Prostate gland (tissue), 2 donors: ENCODE measurements around the gene ITGB5. TPM values are rescaled to one million over a fixed set of nuclear protein-coding genes. Genes with fewer than 3 reads are reported as not detected.

Experiments used
- DNase-seq: peaks from one replicate; pipeline ENCODE4 v3.0.0-alpha.2; 2019; ENCODE audit warnings: low spot score
- H3K27ac ChIP-seq, 2 donors: fragments of 200-600 bp; sonication (generic); 2 replicates each; pipeline ENCODE4 v1.5.1; 2017 to 2019
- H3K27me3 ChIP-seq: fragments of 200-600 bp; sonication (generic); replicated peaks from 2 replicates; pipeline ENCODE4 v1.5.1; 2019; ENCODE audit not compliant: insufficient read depth
- H3K36me3 ChIP-seq, 2 donors: fragments of 200-600 bp; sonication (generic); 1 replicate in 1 of 2; 2 replicates in 1 of 2; pipeline versions ENCODE4 v1.5.1 to v1.8.1; 2017 to 2019
- H3K4me1 ChIP-seq: fragments of 200-600 bp; sonication (generic); replicated peaks from 2 replicates; pipeline ENCODE4 v1.5.1; 2019
- H3K4me3 ChIP-seq, 2 donors: fragments of 200-600 bp; sonication (generic); 2 replicates each; pipeline ENCODE4 v1.5.1; 2017 to 2019
- H3K9me3 ChIP-seq: fragments of 200-600 bp; sonication (generic); 2 replicates; pipeline ENCODE4 v1.5.1; 2017
- CTCF ChIP-seq, 4 experiments: fragments of 200-600 bp in 2 of 4; fragments of 450-650 bp in 2 of 4; sonication (generic) in 2 of 4; IDR thresholded peaks; 1 replicate in 3 of 4; 2 replicates in 1 of 4; pipeline ENCODE4 v1.5.1; 2016 to 2019; ENCODE audit warnings: antibody characterized with exemption in 4 of 4, mild to moderate bottlenecking in 2 of 4, moderate library complexity in 2 of 4
- POLR2A ChIP-seq: fragments of 450-650 bp; IDR thresholded peaks from one replicate; pipeline ENCODE4 v1.6.1; 2016; ENCODE audit warnings: antibody characterized with exemption, mild to moderate bottlenecking
- POLR2AphosphoS5 ChIP-seq: sonication (generic); formaldehyde crosslinking; IDR thresholded peaks from one replicate; pipeline ENCODE4 v1.6.1; 2017; ENCODE audit warnings: antibody characterized with exemption
- WGBS: methylation state at CpG from one replicate; pipeline ENCODE4 v1.1.5; 2018; 5-methylcytosine and 5-hydroxymethylcytosine counted together
- intact Hi-C: fragments of 100-400 bp; cut with DNase I; formaldehyde crosslinking; loops from one replicate; pipeline ENCODE4 v1.14.2; 2022
- total RNA-seq, 2 donors: library from RNA; depleted of rRNA; stranded (reverse); fragments of >200 nt; gene quantifications; one replicate each; pipeline ENCODE4 v1.1.0, GENCODE V29; 2016

Gene ITGB5
- total RNA-seq, 2 donors from 2014 or later: 123 to 154 TPM

DNA sequence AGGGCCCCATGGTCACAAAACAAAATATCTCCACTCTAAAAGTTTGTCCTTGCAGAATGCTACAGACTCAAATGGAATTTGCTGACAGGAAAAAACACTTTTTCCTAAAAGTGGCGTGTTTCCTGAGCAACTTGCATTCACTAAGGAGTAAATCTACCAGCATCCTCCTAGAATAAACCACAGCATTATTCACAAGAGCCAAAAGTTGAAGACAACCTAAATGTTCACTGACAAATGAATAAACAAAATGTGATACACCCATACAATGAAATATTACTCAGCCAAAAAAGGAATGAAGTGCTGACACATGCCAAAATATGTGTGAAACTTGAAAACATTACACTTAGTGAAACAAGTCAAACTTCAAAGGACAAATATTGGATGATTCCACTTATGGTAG lies 28.9 kb downstream of the ITGB5 start:
- WGBS: 66% methylated on average over 1 of the region's 1 CpG
- H3K4me3 ChIP-seq: no peak overlapping the region
- TF ChIP-seq CTCF (IDR thresholded peaks at IDR 0.05) (no peak), POLR2A (no peak), POLR2AphosphoS5 (no peak)
- DNase-seq: no peak
- H3K4me1 ChIP-seq: no peaks in the 10 kb centered on the region
- no peak overlapping the region for H3K27ac ChIP-seq
- H3K36me3 ChIP-seq: no peaks in the 10 kb centered on the region
- no peaks in the 10 kb centered on the region for H3K27me3 ChIP-seq
- intact Hi-C loops: no loop called here
- H3K9me3 ChIP-seq: no peaks in the 10 kb centered on the region

GRCh38 chr3:124856677-124857076 lies 30.5 kb downstream of the ITGB5 start:
- Histone ChIP-seq H3K27me3 (no peaks in the 10 kb centered on the region), H3K4me1 (no peaks in the 10 kb centered on the region), H3K36me3 (no peaks in the 10 kb centered on the region), H3K9me3 (no peaks in the 10 kb centered on the region), H3K4me3 (no peak overlapping the region), H3K27ac (no peak overlapping the region)
- intact Hi-C loops: no loop called here
- 97% methylated on average over 2 of the region's 2 CpGs for WGBS
- DNase-seq: no peak
- no peak for TF ChIP-seq POLR2AphosphoS5
- TF ChIP-seq POLR2A: no peak
- TF ChIP-seq CTCF (IDR thresholded peaks at IDR 0.05): no peak

GRCh38 chr3:124854009-124854408 lies 33.2 kb downstream of the ITGB5 start:
- Histone ChIP-seq H3K4me1 (no peaks in the 10 kb centered on the region), H3K27ac (no peak overlapping the region), H3K9me3 (no peaks in the 10 kb centered on the region), H3K27me3 (no peaks in the 10 kb centered on the region), H3K4me3 (no peak overlapping the region), H3K36me3 (no peaks in the 10 kb centered on the region)
- no peak for TF ChIP-seq POLR2A
- no peak for TF ChIP-seq POLR2AphosphoS5
- TF ChIP-seq CTCF (IDR thresholded peaks at IDR 0.05): no peak
- WGBS: 45% methylated on average over 1 of the region's 1 CpG
- DNase-seq: no peak
- intact Hi-C loops: no loop called here

DNA sequence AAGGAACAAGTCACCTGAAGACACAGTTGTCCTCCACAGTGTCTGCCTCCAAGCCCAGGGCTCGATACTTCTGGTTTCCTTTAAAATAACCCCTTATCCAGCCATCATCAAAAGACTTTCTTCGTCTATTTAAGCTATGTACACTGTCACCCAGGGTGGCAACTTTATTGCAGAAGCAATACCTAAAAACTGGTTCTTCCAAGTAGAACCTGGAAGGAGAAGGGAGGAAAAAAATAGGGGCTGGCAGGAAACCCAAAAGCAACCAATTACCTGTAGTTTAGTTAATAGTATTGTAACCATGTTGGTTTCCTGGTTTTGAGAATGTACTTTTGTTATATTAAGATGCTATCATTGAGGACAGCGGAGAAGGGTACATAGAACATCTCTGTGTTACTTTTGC lies 33.7 kb downstream of the ITGB5 start:
- WGBS: 58% methylated on average over 3 of the region's 3 CpGs

More for the DNA sequence above, 33.7 kb downstream of the ITGB5 start:
- Histone ChIP-seq H3K9me3 (no peaks in the 10 kb centered on the region), H3K4me1 (no peaks in the 10 kb centered on the region), H3K27ac (no peak overlapping the region), H3K27me3 (no peaks in the 10 kb centered on the region), H3K36me3 (no peaks in the 10 kb centered on the region), H3K4me3 (no peak overlapping the region)
- TF ChIP-seq CTCF (IDR thresholded peaks at IDR 0.05) (no peak), POLR2A (no peak), POLR2AphosphoS5 (no peak)
- intact Hi-C loops: no loop called here
- no peak for DNase-seq
